Gastroesophageal sphincter (tissue), 3 donors: ENCODE results near the gene PJVK.

Experiments used
- POLR2AphosphoS5 ChIP-seq: sonication (generic); formaldehyde crosslinking; IDR thresholded peaks from one replicate; pipeline ENCODE4 v1.6.1; 2017; ENCODE audit warnings: antibody characterized with exemption
- TF ChIP-seq, protein P1 (sequence below), 4 experiments: fragments of 200-600 bp in 2 of 4; fragments of 450-650 bp in 2 of 4; sonication (generic) in 1 of 4; IDR thresholded peaks; one replicate each; pipeline ENCODE4 v1.5.1; 2017 to 2019; ENCODE audit warnings: antibody characterized with exemption in 4 of 4, mild to moderate bottlenecking in 2 of 4, moderate library complexity in 2 of 4

- TF ChIP-seq POLR2AphosphoS5, result no peak
- TF ChIP-seq, protein P1, sequence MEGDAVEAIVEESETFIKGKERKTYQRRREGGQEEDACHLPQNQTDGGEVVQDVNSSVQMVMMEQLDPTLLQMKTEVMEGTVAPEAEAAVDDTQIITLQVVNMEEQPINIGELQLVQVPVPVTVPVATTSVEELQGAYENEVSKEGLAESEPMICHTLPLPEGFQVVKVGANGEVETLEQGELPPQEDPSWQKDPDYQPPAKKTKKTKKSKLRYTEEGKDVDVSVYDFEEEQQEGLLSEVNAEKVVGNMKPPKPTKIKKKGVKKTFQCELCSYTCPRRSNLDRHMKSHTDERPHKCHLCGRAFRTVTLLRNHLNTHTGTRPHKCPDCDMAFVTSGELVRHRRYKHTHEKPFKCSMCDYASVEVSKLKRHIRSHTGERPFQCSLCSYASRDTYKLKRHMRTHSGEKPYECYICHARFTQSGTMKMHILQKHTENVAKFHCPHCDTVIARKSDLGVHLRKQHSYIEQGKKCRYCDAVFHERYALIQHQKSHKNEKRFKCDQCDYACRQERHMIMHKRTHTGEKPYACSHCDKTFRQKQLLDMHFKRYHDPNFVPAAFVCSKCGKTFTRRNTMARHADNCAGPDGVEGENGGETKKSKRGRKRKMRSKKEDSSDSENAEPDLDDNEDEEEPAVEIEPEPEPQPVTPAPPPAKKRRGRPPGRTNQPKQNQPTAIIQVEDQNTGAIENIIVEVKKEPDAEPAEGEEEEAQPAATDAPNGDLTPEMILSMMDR (IDR thresholded peaks at IDR 0.05), result no peak
Measured at GRCh38 chr2:178417916-178418315, 33.3 kb upstream of the PJVK start.
